GM12878 (cell line): ENCODE data around the gene CNR2. TPM values are rescaled to one million over a fixed set of nuclear protein-coding genes. Genes with fewer than 3 reads are reported as not detected.

Experiments
- ATAC-seq: fragments of 200-7000 bp; cut with Tn5 transposase; 3 replicates; pipeline ENCODE4 v1.9.1; 2020; ENCODE audit warnings: mild to moderate bottlenecking, moderate library complexity
- BruUV-seq: library from RNA; stranded (reverse); fragments of 400-500 nt; replicated peaks from 2 replicates; lab custom pipeline; 2021; lab: Mats Ljungman, UMichigan
- CTCF ChIA-PET: fragments of 300-600 bp; sonication (Branson Sonifier 250); formaldehyde crosslinking; extraction: SDS; loops from one replicate; lab custom pipeline; 2021; ENCODE audit warnings: inconsistent platforms; lab: Yijun Ruan, JAX
- POLR2A ChIA-PET: fragments of 350-600 bp; formaldehyde crosslinking; extraction: SDS; loops from one replicate; lab custom pipeline; 2021; ENCODE audit warnings: inconsistent platforms; lab: Charles Lee
- RAD21 ChIA-PET: fragments of 300-600 bp; sonication (Branson Sonifier 250); formaldehyde crosslinking; loops from one replicate; lab custom pipeline; 2023; ENCODE audit warnings: antibody characterized with exemption; ENCODE audit not compliant: unreplicated experiment; lab: Charles Lee
- SMC1A ChIA-PET: fragments of 300-600 bp; sonication (Branson Sonifier 250); formaldehyde crosslinking; loops from one replicate; lab custom pipeline; 2023; ENCODE audit not compliant: unreplicated experiment, uncharacterized antibody; lab: Charles Lee
- DNase-seq: peaks from one replicate; pipeline ENCODE4 v3.0.0-alpha.2; 2011; ENCODE audit warnings: low read depth, low spot score
- FAIRE-seq: peaks from 3 replicates; lab custom pipeline; 2011; peaks lifted over from hg19 to GRCh38; lab: Jason Lieb, UNC
- H2AFZ ChIP-seq: 2 replicates; pipeline ENCODE4 v1.6.0; 2011; ENCODE audit warnings: low read depth, low read length, control low read depth; ENCODE audit not compliant: control insufficient read depth
- H3K27ac ChIP-seq: 2 replicates; pipeline ENCODE4 v1.5.1; 2011; ENCODE audit warnings: control low read depth; ENCODE audit not compliant: control insufficient read depth, insufficient read depth
- H3K27me3 ChIP-seq, 2 experiments: replicated peaks in 1 of 2; 2 replicates each; pipeline versions ENCODE4 v1.6.0 to v1.6.1; 2011; ENCODE audit warnings: low read length in 1 of 2; ENCODE audit not compliant: control insufficient read depth in 2 of 2, insufficient read depth in 2 of 2
- H3K36me3 ChIP-seq, 2 experiments: 2 replicates each; pipeline ENCODE4 v1.5.1; 2011; ENCODE audit warnings: low read length in 1 of 2; ENCODE audit not compliant: control insufficient read depth in 2 of 2, insufficient read depth in 2 of 2
- H3K4me1 ChIP-seq: 2 replicates; pipeline ENCODE4 v1.6.1; 2011; ENCODE audit warnings: mild to moderate bottlenecking, low read length, moderate library complexity, mixed read lengths; ENCODE audit not compliant: control insufficient read depth, insufficient read depth
- H3K4me2 ChIP-seq: 2 replicates; pipeline ENCODE4 v1.6.0; 2011; ENCODE audit warnings: control low read depth; ENCODE audit not compliant: control insufficient read depth, insufficient read depth
- H3K4me3 ChIP-seq: fragments of 200-600 bp; sonication (generic); 2 replicates; pipeline ENCODE4 v1.5.1; 2016
- H3K79me2 ChIP-seq: 2 replicates; pipeline ENCODE4 v1.6.0; 2011; ENCODE audit warnings: low read length; ENCODE audit not compliant: control insufficient read depth, insufficient read depth
- H3K9ac ChIP-seq: 2 replicates; pipeline ENCODE4 v1.8.0; 2011; ENCODE audit warnings: low read length, control low read depth, mixed read lengths; ENCODE audit not compliant: control insufficient read depth, insufficient read depth
- H3K9me3 ChIP-seq: replicated peaks from 3 replicates; pipeline ENCODE4 v1.5.1; 2011; ENCODE audit warnings: mild to moderate bottlenecking, low read length; ENCODE audit not compliant: control insufficient read depth, insufficient read depth
- H4K20me1 ChIP-seq: 2 replicates; pipeline ENCODE4 v1.6.0; 2011; ENCODE audit not compliant: control insufficient read depth, insufficient read depth
- BRCA1 ChIP-seq: IDR thresholded peaks from 2 replicates; pipeline ENCODE4 v1.6.1; 2011; ENCODE audit warnings: low read depth, low read length, improper control_type of control experiment
- EED ChIP-seq: sonication (generic); IDR thresholded peaks from 2 replicates; pipeline ENCODE4 v1.6.1; 2016; ENCODE audit warnings: antibody characterized with exemption, low read depth
- ETV6 ChIP-seq, 2 experiments: fragments of 450-650 bp in 1 of 2; IDR thresholded peaks in 1 of 2; conservative IDR thresholded peaks in 1 of 2; 2 replicates each; pipeline ENCODE4 v1.6.1; 2014; ENCODE audit warnings: antibody characterized with exemption in 1 of 2, borderline replicate concordance in 1 of 2, low read depth in 1 of 2, mild to moderate bottlenecking in 1 of 2, moderate library complexity in 1 of 2
- JUNB ChIP-seq: IDR thresholded peaks from 2 replicates; pipeline ENCODE4 v1.6.1; 2016; ENCODE audit warnings: antibody characterized with exemption, mild to moderate bottlenecking
- MTA3 ChIP-seq: IDR thresholded peaks from 2 replicates; pipeline ENCODE4 v1.6.1; 2012; ENCODE audit warnings: low read length, inconsistent platforms, borderline replicate concordance
- NFXL1 ChIP-seq: fragments of 450-650 bp; IDR thresholded peaks from 2 replicates; pipeline ENCODE4 v1.6.1; 2017; ENCODE audit warnings: antibody characterized with exemption, mild to moderate bottlenecking, borderline replicate concordance
- NR2C1 ChIP-seq: fragments of 450-650 bp; IDR thresholded peaks from 2 replicates; pipeline ENCODE4 v1.6.1; 2017; ENCODE audit warnings: antibody characterized with exemption, mild to moderate bottlenecking, moderate library complexity
- POLR2A ChIP-seq: IDR thresholded peaks from 2 replicates; pipeline ENCODE4 v1.6.1; 2011; ENCODE audit warnings: low read depth, mild to moderate bottlenecking, low read length
- RUNX3 ChIP-seq: IDR thresholded peaks from 2 replicates; pipeline ENCODE4 v1.6.1; 2012; ENCODE audit warnings: low read length, inconsistent platforms
- TBL1XR1 ChIP-seq: IDR thresholded peaks from 2 replicates; pipeline ENCODE4 v1.6.1; 2012; ENCODE audit warnings: low read depth, low read length, improper control_type of control experiment
- YY1 ChIP-seq: IDR thresholded peaks from 2 replicates; pipeline ENCODE4 v1.6.1; 2011; ENCODE audit warnings: low read depth, mild to moderate bottlenecking, low read length
- ZSCAN29 ChIP-seq: fragments of 450-650 bp; IDR thresholded peaks from 2 replicates; pipeline ENCODE4 v1.6.1; 2017; ENCODE audit warnings: mild to moderate bottlenecking, moderate library complexity
- WGBS: methylation state at CpG from one replicate; pipeline ENCODE4 v1.1.6; 2016; ENCODE audit warnings: low lambda C conversion rate; ENCODE audit not compliant: insufficient replicate concordance, insufficient coverage; ENCODE audit errors: missing lambda C conversion rate; 5-methylcytosine and 5-hydroxymethylcytosine counted together
- in situ Hi-C: fragments of 300-500 bp; cut with MboI; formaldehyde crosslinking; loops from 9 replicates; pipeline ENCODE4 v1.14.3; 2018; ENCODE audit warnings: mixed read lengths
- intact Hi-C: fragments of 100-400 bp; cut with micrococcal nuclease; formaldehyde crosslinking; loops from one replicate; pipeline ENCODE4 v1.14.2; 2022; ENCODE audit not compliant: unreplicated experiment
- polyA plus RNA-seq, 11 experiments: library from polyadenylated mRNA; depleted of rRNA in 4 of 11; unstranded in 6 of 11; stranded (reverse) in 5 of 11; fragments of >200 nt; fragmentation: Nextera tagmentation in 4 of 11; fragmentation: Illumina TruSeq in 1 of 11; extraction: Ambion mirVana in 4 of 11; extraction: Trizol in 1 of 11; gene quantifications; 1 replicate in 1 of 11; 2 replicates in 10 of 11; pipeline versions ENCODE4 v1.2.1 to v1.2.3, GENCODE V29; 2011 to 2016; ENCODE audit warnings: inconsistent platforms in 2 of 11, missing spikeins in 2 of 11, low read depth in 1 of 11
- total RNA-seq, 4 experiments: library from RNA; depleted of rRNA in 3 of 4; stranded (reverse); fragments of >200 nt in 3 of 4; fragmentation: Illumina TruSeq in 1 of 4; extraction: Trizol in 1 of 4; gene quantifications; 2 replicates each; pipeline versions ENCODE4 v1.2.1 to v1.2.3, GENCODE V29; 2013 to 2021
- TF ChIP-seq, protein P1 (sequence below): fragments of 450-650 bp; IDR thresholded peaks from 2 replicates; pipeline ENCODE4 v1.6.1; 2017; ENCODE audit warnings: mild to moderate bottlenecking, moderate library complexity
- TF ChIP-seq, protein P2 (sequence below): fragments of 450-650 bp; IDR thresholded peaks from 2 replicates; pipeline ENCODE4 v1.6.1; 2017; ENCODE audit warnings: mild to moderate bottlenecking, moderate library complexity
- TF ChIP-seq, protein P3 (sequence below): fragments of 450-650 bp; IDR thresholded peaks from 2 replicates; pipeline ENCODE4 v1.6.1; 2016; ENCODE audit warnings: mild to moderate bottlenecking

The CNR2 gene
- total and polyA plus RNA-seq, 10 of the 15 experiments (the other 5 are each of a cell fraction or from before 2014, with no cell fraction given): 0.46 to 19.8 (median 12.2) TPM

DNA sequence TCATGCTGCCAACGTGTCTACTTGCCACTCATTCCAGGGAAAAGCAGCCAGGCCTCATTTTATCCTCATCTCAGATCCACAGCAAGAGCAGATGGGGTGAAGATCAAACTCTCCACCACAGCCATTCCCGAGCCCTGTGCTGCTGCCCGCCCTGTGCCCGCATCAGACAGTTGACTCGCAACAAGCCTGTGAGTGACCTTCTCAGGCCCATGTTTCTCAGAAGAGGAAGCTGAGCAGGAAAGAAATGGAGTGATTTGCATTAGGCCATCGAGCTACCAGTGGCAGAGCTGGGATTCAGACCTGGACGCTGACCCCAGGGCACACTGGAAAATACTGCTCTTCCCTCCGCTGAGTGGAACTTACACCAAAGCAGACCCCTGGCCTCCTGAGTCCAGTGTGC is 1.2 kb downstream of the CNR2 start:
- SMC1A ChIA-PET: interaction anchor here (1.0 to 7.7 kb wide), 7 partner anchors 16 to 220 kb away, joined by 3 to 66 read pairs (median 4); partner anchors contain the start of genes RPL11 and SRSF10
- RAD21 ChIA-PET: interaction anchor here (0.5 to 5.9 kb wide), 9 partner anchors 13 to 101 kb away, joined by 3 to 54 read pairs (median 4); partner anchors contain the start of genes HMGCL and SRSF10
- Histone ChIP-seq H3K79me2 (peaks cover 58% of the 10 kb centered on the region), H3K36me3 (no peaks in the 10 kb centered on the region), H2AFZ (0 out of 2 replicates have a peak overlapping the region, but pooled peaks have one; percentile 10), H3K4me3 (peak overlapping the region; percentile 71), H3K9ac (peak overlapping the region; percentile 88), H3K27ac (peak overlapping the region; percentile 98), H4K20me1 (no peaks in the 10 kb centered on the region), H3K4me2 (peak overlapping the region; percentile 82), H3K9me3 (no peaks in the 10 kb centered on the region), H3K4me1 (peaks cover 59% of the 10 kb centered on the region), H3K27me3 (no peaks in the 10 kb centered on the region)
- DNase-seq: no peak
- BruUV-seq: no TSS peak
- CTCF ChIA-PET: interaction anchor here (0.9 to 10.5 kb wide), 9 partner anchors 23 to 140 kb away, joined by 3 to 109 read pairs (median 4); partner anchors contain the start of genes FUCA1 and PITHD1
- ATAC-seq: no peak
- FAIRE-seq: no peak
- intact Hi-C loops: no loop called here
- POLR2A ChIA-PET: interaction anchor here (0.5 to 4.3 kb wide), 6 partner anchors 23 to 1458 kb away, joined by 3 to 26 read pairs (median 6); partner anchors contain the start of gene HMGCL
- WGBS: 19% methylated on average over 8 of the region's 8 CpGs
- in situ Hi-C loops: no loop called here
- TF ChIP-seq JUNB: no peak
- TF ChIP-seq TBL1XR1: no peak
- TF ChIP-seq RUNX3: no peak
- TF ChIP-seq NR2C1: no peak
- TF ChIP-seq ZSCAN29: no peak
- TF ChIP-seq, protein P1, sequence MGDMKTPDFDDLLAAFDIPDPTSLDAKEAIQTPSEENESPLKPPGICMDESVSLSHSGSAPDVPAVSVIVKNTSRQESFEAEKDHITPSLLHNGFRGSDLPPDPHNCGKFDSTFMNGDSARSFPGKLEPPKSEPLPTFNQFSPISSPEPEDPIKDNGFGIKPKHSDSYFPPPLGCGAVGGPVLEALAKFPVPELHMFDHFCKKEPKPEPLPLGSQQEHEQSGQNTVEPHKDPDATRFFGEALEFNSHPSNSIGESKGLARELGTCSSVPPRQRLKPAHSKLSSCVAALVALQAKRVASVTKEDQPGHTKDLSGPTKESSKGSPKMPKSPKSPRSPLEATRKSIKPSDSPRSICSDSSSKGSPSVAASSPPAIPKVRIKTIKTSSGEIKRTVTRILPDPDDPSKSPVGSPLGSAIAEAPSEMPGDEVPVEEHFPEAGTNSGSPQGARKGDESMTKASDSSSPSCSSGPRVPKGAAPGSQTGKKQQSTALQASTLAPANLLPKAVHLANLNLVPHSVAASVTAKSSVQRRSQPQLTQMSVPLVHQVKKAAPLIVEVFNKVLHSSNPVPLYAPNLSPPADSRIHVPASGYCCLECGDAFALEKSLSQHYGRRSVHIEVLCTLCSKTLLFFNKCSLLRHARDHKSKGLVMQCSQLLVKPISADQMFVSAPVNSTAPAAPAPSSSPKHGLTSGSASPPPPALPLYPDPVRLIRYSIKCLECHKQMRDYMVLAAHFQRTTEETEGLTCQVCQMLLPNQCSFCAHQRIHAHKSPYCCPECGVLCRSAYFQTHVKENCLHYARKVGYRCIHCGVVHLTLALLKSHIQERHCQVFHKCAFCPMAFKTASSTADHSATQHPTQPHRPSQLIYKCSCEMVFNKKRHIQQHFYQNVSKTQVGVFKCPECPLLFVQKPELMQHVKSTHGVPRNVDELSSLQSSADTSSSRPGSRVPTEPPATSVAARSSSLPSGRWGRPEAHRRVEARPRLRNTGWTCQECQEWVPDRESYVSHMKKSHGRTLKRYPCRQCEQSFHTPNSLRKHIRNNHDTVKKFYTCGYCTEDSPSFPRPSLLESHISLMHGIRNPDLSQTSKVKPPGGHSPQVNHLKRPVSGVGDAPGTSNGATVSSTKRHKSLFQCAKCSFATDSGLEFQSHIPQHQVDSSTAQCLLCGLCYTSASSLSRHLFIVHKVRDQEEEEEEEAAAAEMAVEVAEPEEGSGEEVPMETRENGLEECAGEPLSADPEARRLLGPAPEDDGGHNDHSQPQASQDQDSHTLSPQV: no peak
- TF ChIP-seq YY1: 0 out of 2 replicates have a peak, but pooled peaks have one; percentile 9
- no peak; a peak in 1 of 4 replicates for TF ChIP-seq ETV6 (conservative IDR thresholded peaks at IDR 0.05 in 1 of 2, IDR thresholded peaks at IDR 0.05 in 1 of 2; ENCODE audit: borderline replicate concordance in 1 of 2, low read depth in 1 of 2)
- no peak for TF ChIP-seq MTA3
- no peak for TF ChIP-seq NFXL1
- no peak for TF ChIP-seq BRCA1
- TF ChIP-seq, protein P2, sequence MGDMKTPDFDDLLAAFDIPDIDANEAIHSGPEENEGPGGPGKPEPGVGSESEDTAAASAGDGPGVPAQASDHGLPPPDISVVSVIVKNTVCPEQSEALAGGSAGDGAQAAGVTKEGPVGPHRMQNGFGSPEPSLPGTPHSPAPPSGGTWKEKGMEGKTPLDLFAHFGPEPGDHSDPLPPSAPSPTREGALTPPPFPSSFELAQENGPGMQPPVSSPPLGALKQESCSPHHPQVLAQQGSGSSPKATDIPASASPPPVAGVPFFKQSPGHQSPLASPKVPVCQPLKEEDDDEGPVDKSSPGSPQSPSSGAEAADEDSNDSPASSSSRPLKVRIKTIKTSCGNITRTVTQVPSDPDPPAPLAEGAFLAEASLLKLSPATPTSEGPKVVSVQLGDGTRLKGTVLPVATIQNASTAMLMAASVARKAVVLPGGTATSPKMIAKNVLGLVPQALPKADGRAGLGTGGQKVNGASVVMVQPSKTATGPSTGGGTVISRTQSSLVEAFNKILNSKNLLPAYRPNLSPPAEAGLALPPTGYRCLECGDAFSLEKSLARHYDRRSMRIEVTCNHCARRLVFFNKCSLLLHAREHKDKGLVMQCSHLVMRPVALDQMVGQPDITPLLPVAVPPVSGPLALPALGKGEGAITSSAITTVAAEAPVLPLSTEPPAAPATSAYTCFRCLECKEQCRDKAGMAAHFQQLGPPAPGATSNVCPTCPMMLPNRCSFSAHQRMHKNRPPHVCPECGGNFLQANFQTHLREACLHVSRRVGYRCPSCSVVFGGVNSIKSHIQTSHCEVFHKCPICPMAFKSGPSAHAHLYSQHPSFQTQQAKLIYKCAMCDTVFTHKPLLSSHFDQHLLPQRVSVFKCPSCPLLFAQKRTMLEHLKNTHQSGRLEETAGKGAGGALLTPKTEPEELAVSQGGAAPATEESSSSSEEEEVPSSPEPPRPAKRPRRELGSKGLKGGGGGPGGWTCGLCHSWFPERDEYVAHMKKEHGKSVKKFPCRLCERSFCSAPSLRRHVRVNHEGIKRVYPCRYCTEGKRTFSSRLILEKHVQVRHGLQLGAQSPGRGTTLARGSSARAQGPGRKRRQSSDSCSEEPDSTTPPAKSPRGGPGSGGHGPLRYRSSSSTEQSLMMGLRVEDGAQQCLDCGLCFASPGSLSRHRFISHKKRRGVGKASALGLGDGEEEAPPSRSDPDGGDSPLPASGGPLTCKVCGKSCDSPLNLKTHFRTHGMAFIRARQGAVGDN: 0 out of 2 replicates have a peak, but pooled peaks have one; percentile 13
- TF ChIP-seq EED: 0 out of 2 replicates have a peak, but pooled peaks have one; percentile 30
- TF ChIP-seq POLR2A: peak; percentile 47
- TF ChIP-seq, protein P3, sequence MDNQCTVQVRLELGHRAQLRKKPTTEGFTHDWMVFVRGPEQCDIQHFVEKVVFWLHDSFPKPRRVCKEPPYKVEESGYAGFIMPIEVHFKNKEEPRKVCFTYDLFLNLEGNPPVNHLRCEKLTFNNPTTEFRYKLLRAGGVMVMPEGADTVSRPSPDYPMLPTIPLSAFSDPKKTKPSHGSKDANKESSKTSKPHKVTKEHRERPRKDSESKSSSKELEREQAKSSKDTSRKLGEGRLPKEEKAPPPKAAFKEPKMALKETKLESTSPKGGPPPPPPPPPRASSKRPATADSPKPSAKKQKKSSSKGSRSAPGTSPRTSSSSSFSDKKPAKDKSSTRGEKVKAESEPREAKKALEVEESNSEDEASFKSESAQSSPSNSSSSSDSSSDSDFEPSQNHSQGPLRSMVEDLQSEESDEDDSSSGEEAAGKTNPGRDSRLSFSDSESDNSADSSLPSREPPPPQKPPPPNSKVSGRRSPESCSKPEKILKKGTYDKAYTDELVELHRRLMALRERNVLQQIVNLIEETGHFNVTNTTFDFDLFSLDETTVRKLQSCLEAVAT: peak; percentile 70; the same call in 1 of the 2 replicates
